Heart left ventricle (tissue), 16 donors: ENCODE data around the gene PHACTR1. TPM values are rescaled to one million over a fixed set of nuclear protein-coding genes. Genes with fewer than 3 reads are reported as not detected.
A peak's percentile ranks its signal among the peaks of the same experiment; 100 is the strongest.

ENCODE experiments used
- ATAC-seq, 4 donors: fragments of 200-7000 bp; cut with Tn5 transposase; one replicate each; pipeline ENCODE4 v1.9.1; 2020 to 2022; ENCODE audit warnings: moderate library complexity in 4 of 4, mild to moderate bottlenecking in 3 of 4, moderate number of reproducible peaks in 1 of 4
- DNase-seq, 5 donors: peaks; one replicate each; pipeline ENCODE4 v3.0.0-alpha.2; 2020
- H3K27ac ChIP-seq, 12 donors: fragments of 200-600 bp; sonication (generic) in 4 of 12; one replicate each; pipeline versions ENCODE4 v1.5.0 to v1.8.0; 2016 to 2022; ENCODE audit warnings: mild to moderate bottlenecking in 2 of 12
- H3K27me3 ChIP-seq, 9 donors: fragments of 200-600 bp; sonication (generic) in 2 of 9; one replicate each; pipeline versions ENCODE4 v1.5.1 to v1.8.0; 2016 to 2022; ENCODE audit warnings: mild to moderate bottlenecking in 3 of 9
- H3K36me3 ChIP-seq, 9 donors: fragments of 200-600 bp; sonication (generic) in 2 of 9; one replicate each; pipeline versions ENCODE4 v1.5.0 to v1.8.0; 2018 to 2022; ENCODE audit warnings: mild to moderate bottlenecking in 2 of 9
- H3K4me1 ChIP-seq, 12 donors: fragments of 200-600 bp; sonication (generic) in 4 of 12; one replicate each; pipeline versions ENCODE4 v1.5.0 to v1.8.0; 2016 to 2022; ENCODE audit warnings: mild to moderate bottlenecking in 3 of 12
- H3K4me3 ChIP-seq, 12 donors: fragments of 200-600 bp; sonication (generic) in 4 of 12; one replicate each; pipeline versions ENCODE4 v1.5.0 to v1.8.0; 2017 to 2022; ENCODE audit warnings: mild to moderate bottlenecking in 9 of 12, moderate library complexity in 4 of 12
- H3K9me3 ChIP-seq, 12 donors: fragments of 200-600 bp; sonication (generic) in 4 of 12; one replicate each; pipeline versions ENCODE4 v1.5.0 to v1.8.0; 2016 to 2022; ENCODE audit warnings: mild to moderate bottlenecking in 1 of 12
- CTCF ChIP-seq, 12 donors: fragments of 200-600 bp; sonication (generic) in 4 of 12; IDR thresholded peaks; one replicate each; pipeline versions ENCODE4 v1.5.0 to v1.8.0; 2018 to 2022; ENCODE audit warnings: antibody characterized with exemption in 12 of 12, mild to moderate bottlenecking in 5 of 12
- POLR2A ChIP-seq, 2 donors: fragments of 450-650 bp; IDR thresholded peaks; one replicate each; pipeline ENCODE4 v1.6.1; 2017; ENCODE audit warnings: antibody characterized with exemption in 2 of 2, mild to moderate bottlenecking in 2 of 2, moderate library complexity in 2 of 2
- WGBS, 4 donors: extraction: QIAGEN DNeasy Blood & Tissue Kit in 2 of 4; methylation state at CpG; one replicate each; pipeline versions ENCODE4 v1.1.5 to v1.1.7; 2013 to 2018; 5-methylcytosine and 5-hydroxymethylcytosine counted together
- intact Hi-C, 10 donors: fragments of 100-400 bp; cut with DNase I; formaldehyde crosslinking; loops; one replicate each; pipeline versions ENCODE4 v1.11.1 to v1.14.2; 2022
- polyA plus RNA-seq, 2 donors: library from polyadenylated mRNA; stranded (reverse); fragments of 200-250 nt; gene quantifications; one replicate each; pipeline ENCODE4 v1.2.3, GENCODE V29; 2013
- total RNA-seq, 9 donors: library from RNA; depleted of rRNA in 2 of 9; stranded (reverse); fragments of >200 nt in 2 of 9; fragmentation: NEBNext Ultra II Directional in 3 of 9; extraction: Animal tissue kit (Norgen Biotek cat#: 25700) in 3 of 9; gene quantifications; one replicate each; pipeline versions ENCODE4 v1.1.0 to v1.2.4, GENCODE V29; 2016 to 2023
- donor health status: ischemic (EF 13 %, LVEDD 7.1; RV severe dilation, severe dysfunction).
- donor health status: healthy with polysubstance abuse.
- donor health status: DM: no; HTN: yes; CAD: no.
- donor health status: DM: no; HTN: no; CAD: no.
- donor health status: ischemic (EF 25% LVEDD 6.9; RV normal size, moderate dysfunction).
- donor health status: ischemic (EF 25% LVEDD 5.7; RV mildly dilated, moderate dysfunction).
- donor health status: healthy.
- donor health status: DM: yes; HTN: yes; CAD: no.
- donor health status: ischemic (EF 35%, LVEDD 5.7; RV mildly dilated, moderate dysfunction).
- donor health status: nonischemic (EF 11% LVEDD 7.7; RV severe dilation, severe dysfunction).
- donor health status: DM: yes; HTN: yes; CAD: no.
- donor health status: PGD.
- donor health status: ischemic (EF 29% LVEDD 5.4; RV normal size, mild dysfunction).
- donor health status: nonischemic (EF 23%, LVEDD 6.1; RV moderate dilation, normal function).

The PHACTR1 gene
- total and polyA plus RNA-seq, 11 donors, result 21.2 to 238 (median 87.4) TPM

GRCh38 chr6:13238640-13239216 lies 522.2 kb downstream of the PHACTR1 start:
- Histone ChIP-seq H3K36me3 (peaks cover 0 to 6% (median 0%) of the 10 kb centered on the region in 9 donors), H3K27ac (peak overlapping the region in 6 of 12 donors; percentile 5 to 46 (median 34)), H3K4me3 (no peak overlapping the region), H3K4me1 (peaks cover 0 to 11% (median 4%) of the 10 kb centered on the region in 12 donors), H3K9me3 (peaks cover 0 to 4% (median 0%) of the 10 kb centered on the region in 12 donors), H3K27me3 (no peaks in the 10 kb centered on the region)
- ATAC-seq (peak in 3 of 4 donors; percentile 65 to 81 (median 66)), DNase-seq (no peak)
- intact Hi-C loops, result no loop called here
- no peak for TF ChIP-seq CTCF (IDR thresholded peaks at IDR 0.05)
- TF ChIP-seq POLR2A (IDR thresholded peaks at IDR 0.05), result no peak
- 81 to 84% (median 82%) methylated on average over 7 of the region's 7 CpGs for WGBS, 4 donors

- intact Hi-C loops, result no loop called here
- Histone ChIP-seq H3K4me1 (peaks cover 0 to 11% (median 2%) of the 10 kb centered on the region in 12 donors), H3K9me3 (peaks cover 0 to 5% (median 0%) of the 10 kb centered on the region in 12 donors), H3K27ac (no peak overlapping the region), H3K4me3 (no peak overlapping the region), H3K36me3 (peaks cover 0 to 6% (median 0%) of the 10 kb centered on the region in 9 donors), H3K27me3 (no peaks in the 10 kb centered on the region)
- WGBS, 4 donors, result 54 to 66% (median 63%) methylated on average over 9 of the region's 9 CpGs
- TF ChIP-seq CTCF (IDR thresholded peaks at IDR 0.05), result no peak
- no peak for TF ChIP-seq POLR2A (IDR thresholded peaks at IDR 0.05)
- ATAC-seq (peak in 2 of 4 donors; percentile 23 to 27), DNase-seq (no peak)
Observed at GRCh38 chr6:13239530-13240455, 523.2 kb downstream of the PHACTR1 start.

GRCh38 chr6:13241364-13241763 lies 524.8 kb downstream of the PHACTR1 start:
- no peak for DNase-seq
- intact Hi-C loops, result no loop called here
- H3K9me3 ChIP-seq, result peaks cover 0 to 5% (median 0%) of the 10 kb centered on the region in 12 donors
- ATAC-seq, result no peak
- H3K4me3 ChIP-seq, result no peak overlapping the region
- H3K27ac ChIP-seq, result no peak overlapping the region
- H3K4me1 ChIP-seq, result peaks cover 0 to 11% (median 2%) of the 10 kb centered on the region in 12 donors
- H3K27me3 ChIP-seq, result no peaks in the 10 kb centered on the region
- H3K36me3 ChIP-seq, result peaks cover 0 to 6% (median 0%) of the 10 kb centered on the region in 9 donors
- 83 to 95% (median 93%) methylated on average over 5 of the region's 5 CpGs for WGBS, 4 donors
- TF ChIP-seq CTCF (IDR thresholded peaks at IDR 0.05), result no peak
- no peak for TF ChIP-seq POLR2A (IDR thresholded peaks at IDR 0.05)

GRCh38 chr6:13242178-13242577 lies 525.6 kb downstream of the PHACTR1 start:
- TF ChIP-seq CTCF (IDR thresholded peaks at IDR 0.05), result no peak
- TF ChIP-seq POLR2A (IDR thresholded peaks at IDR 0.05), result no peak
- no peak for ATAC-seq
- H3K4me3 ChIP-seq, result no peak overlapping the region
- H3K9me3 ChIP-seq, result peaks cover 0 to 5% (median 0%) of the 10 kb centered on the region in 12 donors
- 92 to 98% (median 95%) methylated on average over 3 of the region's 3 CpGs for WGBS, 4 donors
- no peaks in the 10 kb centered on the region for H3K27me3 ChIP-seq
- no peak for DNase-seq
- H3K27ac ChIP-seq, result no peak overlapping the region
- H3K4me1 ChIP-seq, result peaks cover 0 to 11% (median 2%) of the 10 kb centered on the region in 12 donors
- H3K36me3 ChIP-seq, result peaks cover 0 to 5% (median 0%) of the 10 kb centered on the region in 9 donors
- intact Hi-C loops, result no loop called here
